RCC 7860 (cell line): ENCODE data around the gene SLC27A4.

ENCODE experiments used
- DNase-seq: peaks from one replicate; pipeline ENCODE4 v3.0.0-alpha.2; 2015; ENCODE audit warnings: low spot score
- FAIRE-seq: peaks from 2 replicates; lab custom pipeline; 2012; peaks lifted over from hg19 to GRCh38; lab: Jason Lieb, UNC

SLC27A4 gene

GRCh38 chr9:128339761-128340690 lies at the start of gene SLC27A4:
TSS of gene SLC27A4 (plus strand) at chr9:128340527. CDS start at chr9:128343133, 2,606 bp downstream.
- FAIRE-seq, result peak; percentile 47
- DNase-seq, result peak; percentile 94

DNA sequence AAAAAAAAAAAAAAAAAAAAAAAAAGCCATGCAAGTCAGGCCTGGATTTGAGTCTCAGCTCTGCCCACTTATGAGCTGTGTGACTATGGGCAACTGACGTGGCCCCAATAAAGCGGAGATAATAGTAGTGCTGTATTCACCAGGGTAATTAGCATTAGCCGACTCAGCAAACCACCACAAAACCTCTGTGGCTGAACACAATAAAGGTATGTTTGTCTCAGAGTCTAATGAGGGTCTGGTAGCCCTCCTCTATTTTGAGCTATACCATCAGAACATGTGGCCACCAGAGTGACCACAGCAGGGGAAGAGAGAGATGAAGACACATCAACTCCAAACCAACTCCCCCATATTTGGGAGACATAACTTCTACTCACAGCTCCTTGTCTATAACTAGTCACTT lies 48.3 kb upstream of the SLC27A4 start:
- FAIRE-seq (no peak), DNase-seq (no peak)

DNA sequence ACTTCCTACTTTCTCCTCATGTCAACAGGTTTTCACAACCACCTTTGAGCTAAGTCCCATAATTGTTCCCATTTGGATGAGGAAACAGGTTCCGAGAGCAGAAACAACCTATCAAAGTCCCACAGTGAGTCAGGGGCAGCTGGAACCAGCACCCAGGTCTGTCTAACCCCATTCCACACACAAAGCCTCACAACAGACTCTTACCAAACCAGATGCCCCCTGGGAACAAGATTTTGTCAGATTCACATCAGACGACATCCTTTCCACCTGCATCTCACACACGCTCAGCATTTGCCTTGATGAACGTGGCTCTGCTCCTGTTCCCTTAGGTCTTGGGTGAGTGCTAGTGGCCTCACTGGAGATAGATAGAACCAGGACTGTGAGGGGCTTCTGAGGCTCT lies 47.2 kb upstream of the SLC27A4 start:
- DNase-seq (no peak), FAIRE-seq (no peak)

DNA sequence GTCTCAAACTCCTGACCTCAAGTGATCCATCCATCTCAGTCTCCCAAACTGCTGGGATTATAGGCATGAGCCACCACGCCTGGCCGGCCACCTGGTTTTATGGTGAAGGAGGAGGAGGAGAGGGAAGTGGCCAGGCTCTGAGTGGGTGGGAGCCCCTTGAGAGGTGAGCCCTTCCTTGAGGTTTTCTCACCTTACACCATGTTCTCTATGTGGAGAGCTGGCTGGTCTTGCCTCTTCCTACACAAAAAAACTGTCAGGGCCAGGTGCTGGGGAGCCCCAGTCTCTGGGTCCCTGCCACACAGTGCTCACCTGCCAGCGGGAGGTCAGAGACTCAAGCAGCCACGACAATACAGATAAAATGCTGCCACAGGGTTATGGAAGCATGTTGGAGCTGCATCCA lies 46.2 kb upstream of the SLC27A4 start:
- no peak for DNase-seq
- no peak for FAIRE-seq

DNA sequence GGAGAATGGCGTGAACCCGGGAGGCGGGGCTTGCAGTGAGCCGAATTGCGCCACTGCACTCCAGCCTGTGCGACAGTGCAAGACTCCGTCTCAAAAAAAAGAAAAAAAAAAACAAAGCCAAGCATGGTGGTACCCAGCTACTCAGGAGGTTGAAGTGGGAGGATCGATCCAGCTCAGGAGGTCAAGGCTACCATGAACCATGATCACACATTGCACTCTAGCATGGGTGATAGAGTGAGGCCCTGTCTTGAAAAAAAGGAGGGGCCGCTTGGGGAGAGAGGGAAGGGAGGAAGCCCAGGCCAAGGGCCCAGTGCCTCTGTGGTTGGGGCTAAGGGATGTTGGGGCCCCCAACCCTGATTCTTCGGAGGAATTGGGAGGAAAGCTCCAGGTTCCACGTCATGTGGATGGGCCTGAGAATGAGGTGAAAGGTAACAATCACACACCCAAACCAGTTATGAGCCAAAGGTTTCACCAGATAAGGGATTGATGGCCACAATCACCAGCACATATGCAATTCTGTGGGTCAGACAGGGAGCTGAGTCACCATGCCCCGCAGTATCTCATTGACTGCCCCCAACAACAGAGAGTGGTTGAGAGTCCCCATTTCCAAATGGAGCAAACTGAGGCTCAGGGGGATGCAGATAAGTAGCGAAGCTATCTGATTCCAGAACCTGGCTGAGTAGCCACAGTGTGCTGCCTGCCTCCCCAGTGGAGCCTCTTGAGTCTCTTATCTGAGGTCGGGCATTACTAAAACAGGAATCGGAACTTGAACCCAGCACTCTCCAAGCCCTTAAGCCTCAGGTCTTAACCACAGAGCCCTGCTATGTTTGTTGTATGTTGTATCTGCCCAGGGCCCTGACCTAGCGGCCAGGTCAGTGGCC lies 43.7 kb upstream of the SLC27A4 start:
- DNase-seq (no peak), FAIRE-seq (no peak)

DNA sequence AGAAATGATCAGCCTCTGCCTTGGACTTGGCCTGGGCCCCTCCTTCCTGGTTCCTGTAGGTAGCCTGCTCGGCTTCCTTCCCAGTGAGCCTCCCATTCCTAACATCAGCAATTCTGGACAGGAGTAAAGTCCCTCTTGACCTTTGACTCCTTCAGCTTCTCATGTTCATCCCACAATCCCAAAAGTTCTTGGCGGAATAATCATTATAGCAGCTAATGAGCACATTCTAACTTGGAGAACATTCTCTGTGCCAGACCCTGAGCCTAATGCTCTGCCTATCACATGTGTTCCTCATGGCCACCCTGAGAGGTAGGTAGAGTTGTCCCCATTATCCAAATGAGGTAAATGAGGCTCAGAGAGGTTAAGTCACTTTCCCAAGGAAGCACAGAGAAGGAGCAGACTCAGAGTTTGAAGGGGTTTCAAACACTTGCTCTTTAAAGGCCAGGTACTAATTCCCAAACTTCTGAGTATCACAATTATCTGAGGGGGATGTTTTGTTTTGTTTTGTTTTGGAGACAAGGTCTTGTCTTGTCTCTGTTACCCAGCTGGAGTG lies 43.0 kb upstream of the SLC27A4 start:
- no peak for DNase-seq
- no peak for FAIRE-seq

DNA sequence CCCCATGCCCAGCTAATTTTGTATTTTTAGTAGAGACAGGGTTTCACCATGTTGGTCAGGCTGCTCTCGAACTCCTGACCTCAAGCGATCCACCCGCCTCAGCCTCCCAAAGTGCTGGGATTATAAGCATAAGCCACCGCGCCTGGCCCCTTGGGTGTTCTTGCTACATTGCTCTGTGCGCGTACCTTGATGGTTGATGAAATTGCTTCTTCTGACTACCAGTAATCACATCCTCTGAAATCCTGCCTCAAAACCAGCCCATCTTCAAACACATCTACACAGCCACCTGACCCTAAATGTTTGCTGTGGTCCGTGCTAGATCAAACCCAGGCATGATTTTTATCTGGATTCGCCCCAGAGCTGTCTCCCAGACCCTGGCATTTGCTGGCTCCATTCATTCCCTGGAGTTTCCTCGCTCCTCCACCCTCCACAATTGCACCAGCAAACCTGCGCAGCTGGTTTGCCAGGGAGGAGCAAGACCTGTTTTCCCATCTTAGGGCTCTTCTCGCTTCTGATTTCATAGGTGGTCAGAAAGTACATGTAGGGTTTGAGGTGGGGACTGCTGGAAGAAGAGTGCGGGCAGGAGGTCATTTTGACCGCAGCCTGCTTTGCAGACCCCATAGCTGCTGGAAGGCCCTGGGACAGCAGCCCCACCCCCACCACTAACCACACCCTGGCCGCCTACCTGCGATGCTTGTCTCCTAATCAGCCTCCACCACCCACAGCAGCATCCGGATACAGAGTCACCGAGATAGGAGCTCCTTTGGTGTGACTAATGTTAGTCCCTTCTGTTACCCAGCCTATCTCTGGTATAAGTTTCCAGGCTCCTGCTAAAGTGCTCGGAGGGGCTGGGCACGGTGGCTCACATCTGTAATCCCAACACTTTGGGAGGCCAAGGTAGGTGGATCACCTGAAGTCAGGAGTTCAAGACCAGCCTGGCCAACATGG lies 41.5 kb upstream of the SLC27A4 start:
- FAIRE-seq (no peak), DNase-seq (no peak)

DNA sequence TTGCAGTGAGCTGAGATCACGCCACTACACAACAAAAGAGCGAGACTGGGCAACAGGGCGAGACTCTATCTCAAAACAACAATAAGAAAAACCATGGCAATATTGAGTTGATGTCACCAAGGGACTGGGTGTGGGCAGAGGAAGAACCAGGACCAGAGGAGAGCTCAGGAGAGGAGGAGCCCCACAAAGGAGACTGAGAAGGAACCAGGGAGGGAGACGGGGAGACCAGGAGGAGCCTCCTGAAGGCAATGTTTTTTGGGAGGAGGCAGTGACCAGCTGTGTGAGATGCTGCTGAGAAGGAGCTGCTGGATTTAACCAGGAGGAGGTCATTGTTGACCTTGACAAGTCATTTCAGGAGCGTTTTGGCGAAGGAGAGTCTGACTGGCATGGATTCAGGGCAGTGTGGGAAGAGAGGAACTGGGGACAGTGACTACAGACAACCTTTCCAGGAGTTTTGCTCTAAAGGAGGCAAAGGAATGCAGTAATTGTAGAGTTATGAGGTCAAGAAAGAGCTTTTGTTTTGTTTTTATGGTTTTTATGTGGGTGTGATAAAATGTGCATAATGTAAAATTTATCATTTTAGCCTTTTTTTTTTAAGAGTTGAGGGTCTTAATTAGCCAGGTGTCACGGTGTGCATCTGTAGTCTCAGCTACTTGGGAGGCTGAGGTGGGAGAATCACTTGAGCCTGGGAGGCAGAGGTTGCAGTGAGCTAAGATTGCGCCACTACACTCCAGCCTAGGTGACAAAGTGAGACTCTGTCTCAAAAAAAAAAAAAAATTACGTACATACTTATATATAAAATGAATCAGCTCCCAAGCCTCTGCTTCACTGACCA lies 36.0 kb upstream of the SLC27A4 start:
- FAIRE-seq (no peak), DNase-seq (no peak)

DNA sequence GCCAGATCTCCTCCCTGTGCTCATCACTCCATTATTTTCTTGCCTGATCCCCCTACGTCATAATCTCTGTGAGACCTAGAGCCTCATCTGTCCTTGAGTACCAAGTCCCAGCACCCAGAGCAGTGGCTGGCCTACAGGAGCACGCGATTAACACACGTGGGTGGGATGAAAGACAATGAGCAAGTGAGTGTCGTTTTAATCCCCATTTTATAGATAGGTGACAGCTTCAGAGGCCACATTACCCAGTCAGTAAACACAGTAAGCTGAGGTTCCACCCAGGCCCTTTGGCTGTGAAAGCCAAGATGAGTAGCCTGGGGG lies 35.4 kb upstream of the SLC27A4 start:
- FAIRE-seq (no peak), DNase-seq (no peak)

DNA sequence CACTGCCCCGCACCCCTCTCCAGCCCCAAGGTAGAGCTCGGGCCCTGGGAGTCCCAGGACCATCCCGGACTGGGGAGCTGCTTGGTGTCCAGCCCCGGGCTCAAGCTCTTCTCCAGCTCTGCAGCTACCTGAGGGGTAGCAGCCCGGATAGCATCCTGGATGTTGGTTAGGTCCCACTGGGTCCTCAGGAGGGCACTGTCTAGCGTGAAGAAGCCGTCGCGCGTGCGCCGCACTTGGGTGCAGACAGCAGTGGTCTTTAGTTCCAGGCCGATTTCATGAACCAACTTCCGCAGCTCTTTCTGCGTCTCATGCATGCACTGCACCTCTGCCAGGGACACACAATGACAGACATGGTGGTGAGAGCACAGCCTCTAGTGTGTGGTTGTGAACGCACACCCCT lies 30.8 kb upstream of the SLC27A4 start:
- no peak for DNase-seq
- no peak for FAIRE-seq

DNA sequence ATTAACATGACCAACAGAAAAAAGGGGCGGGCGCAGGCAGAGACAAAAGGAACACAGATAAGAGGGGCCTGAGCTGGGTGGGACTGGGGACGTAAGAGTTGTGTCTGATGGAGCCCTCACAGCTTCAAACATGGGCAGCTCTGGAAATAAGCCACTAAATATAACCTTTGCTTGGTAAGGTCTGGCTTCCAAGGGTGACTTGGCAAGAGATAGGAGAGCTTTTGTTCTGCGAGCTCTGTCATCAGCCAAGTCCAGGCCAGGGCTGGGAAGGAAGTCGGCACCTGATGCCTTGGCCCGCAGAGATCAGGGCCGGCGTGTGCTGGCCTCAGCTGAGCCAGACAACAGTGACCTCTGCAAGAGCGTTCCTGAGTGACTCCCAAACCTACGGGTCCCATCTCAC lies 29.9 kb upstream of the SLC27A4 start:
- FAIRE-seq (no peak), DNase-seq (no peak)

DNA sequence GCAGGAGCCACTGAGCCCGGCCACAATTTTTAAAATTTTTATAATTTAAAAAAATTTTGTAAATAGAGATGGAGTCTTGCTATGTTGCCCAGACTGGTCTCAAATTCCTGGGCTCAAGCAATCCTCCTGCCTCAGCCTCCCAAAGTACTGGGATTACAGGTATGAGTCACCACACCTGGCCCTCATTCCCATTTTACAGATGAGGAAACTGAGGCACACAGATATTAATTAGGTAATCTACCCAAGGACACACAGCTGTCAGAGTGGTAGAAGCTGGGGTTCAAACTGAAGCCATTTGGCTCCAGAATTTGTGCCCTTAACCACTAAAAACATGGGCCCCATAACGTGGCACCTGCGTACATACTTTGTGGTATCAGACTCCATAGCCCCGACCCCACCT lies 25.6 kb upstream of the SLC27A4 start:
- FAIRE-seq (no peak), DNase-seq (no peak)

DNA sequence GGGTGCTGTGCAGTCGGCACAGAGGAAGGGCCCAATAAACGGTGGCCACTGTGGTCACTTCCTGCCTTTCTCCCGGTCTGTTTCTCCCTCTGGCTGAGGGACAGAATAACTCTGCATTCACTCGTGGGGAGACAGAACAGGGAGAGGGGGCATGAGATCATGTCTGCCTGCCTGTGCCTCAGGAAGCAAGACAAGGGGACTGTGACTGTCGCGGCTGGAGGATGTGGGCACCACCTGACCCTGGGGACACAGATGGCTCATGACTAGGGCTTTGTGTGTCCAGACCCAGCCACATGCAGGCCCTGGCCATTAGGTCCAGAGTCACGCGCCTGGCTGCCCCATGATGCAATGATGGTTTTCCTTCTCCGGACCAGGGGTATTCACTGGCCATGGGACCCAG lies 23.9 kb upstream of the SLC27A4 start:
- no peak for FAIRE-seq
- DNase-seq, result no peak

DNA sequence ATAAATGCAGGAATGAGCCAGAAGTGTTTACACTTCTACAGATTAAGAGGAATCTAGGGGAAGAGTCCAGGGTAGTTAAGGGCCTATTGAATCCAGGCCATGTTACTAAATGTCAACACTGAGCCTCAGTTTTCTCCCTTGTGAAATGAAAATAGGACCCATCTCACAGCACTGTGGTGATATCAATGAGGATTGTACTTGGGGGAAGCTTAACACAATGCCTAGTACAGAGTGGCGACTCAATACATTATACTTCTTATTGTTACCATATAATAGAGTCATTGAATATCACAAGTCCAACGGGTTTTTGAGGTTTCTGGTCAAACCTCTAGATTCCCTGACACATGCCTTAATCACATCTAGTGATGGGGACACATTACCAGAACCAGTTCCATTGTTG lies 22.7 kb upstream of the SLC27A4 start:
- no peak for FAIRE-seq
- DNase-seq, result no peak

GRCh38 chr9:128321343-128321742 lies 19.0 kb upstream of the SLC27A4 start:
- no peak for FAIRE-seq

GRCh38 chr9:128321879-128322403 lies 18.4 kb upstream of the SLC27A4 start:
- DNase-seq (no peak), FAIRE-seq (no peak)

More at GRCh38 chr9:128321343-128321742, 19.0 kb upstream of the SLC27A4 start:
- DNase-seq, result no peak

DNA sequence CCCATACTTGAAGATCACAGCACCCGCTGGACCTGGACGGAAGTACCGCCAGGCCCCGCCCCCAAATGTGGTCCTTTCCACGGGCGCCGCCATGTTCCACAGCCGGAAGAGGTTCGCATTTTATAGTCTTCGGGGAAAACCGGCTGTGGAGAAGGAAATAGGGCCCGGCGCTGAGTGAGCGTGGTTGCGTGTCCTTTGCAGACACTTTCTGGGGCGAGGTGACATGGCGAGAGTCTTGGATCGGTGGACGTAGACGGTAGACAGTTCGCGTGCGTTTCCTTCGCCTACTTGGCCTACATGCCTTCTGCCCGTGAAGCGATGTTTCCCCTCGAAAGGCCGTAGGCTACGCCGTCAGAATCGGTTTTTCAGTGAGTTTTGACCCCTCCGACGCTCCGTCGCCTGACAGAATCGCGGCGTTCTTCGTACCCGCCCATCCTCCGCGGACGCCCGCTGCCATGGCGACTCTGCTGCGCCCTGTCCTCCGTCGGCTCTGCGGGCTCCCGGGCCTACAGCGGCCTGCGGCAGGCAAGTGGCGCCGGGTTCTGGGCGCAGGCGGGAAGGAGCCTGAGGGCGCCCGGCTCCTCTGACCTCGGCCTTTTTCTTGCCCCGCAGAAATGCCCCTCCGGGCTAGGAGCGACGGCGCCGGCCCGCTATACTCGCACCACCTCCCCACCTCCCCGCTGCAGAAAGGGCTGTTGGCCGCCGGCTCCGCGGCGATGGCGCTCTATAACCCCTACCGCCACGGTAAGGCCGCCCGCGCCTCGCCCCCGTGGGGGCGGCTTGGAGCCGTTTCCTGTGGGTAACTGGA lies 17.7 kb upstream of the SLC27A4 start, which contains the start of the genes COQ4 and TRUB2:
TSS of gene COQ4 (plus strand) at position 436 of the 808 bp plus-strand sequence. CDS start at position 456, 20 bp downstream.
TSS of gene TRUB2 (minus strand) at position 44 of the 808 bp plus-strand sequence. CDS start at position 5, 39 bp downstream.
- FAIRE-seq (no peak), DNase-seq (peak; percentile 87)

GRCh38 chr9:128323212-128323730 lies 17.1 kb upstream of the SLC27A4 start:
- FAIRE-seq (no peak), DNase-seq (no peak)
